GM12892 (cell line): Measurements from ENCODE around the gene SDR42E2.

Experiments
- POLR2A ChIP-seq: IDR thresholded peaks from 2 replicates; pipeline ENCODE4 v1.6.1; 2011; ENCODE audit warnings: low read depth, low read length, control low read depth
- POLR2AphosphoS5 ChIP-seq: IDR thresholded peaks from 2 replicates; pipeline ENCODE4 v1.6.1; 2011; ENCODE audit warnings: low read depth, low read length, control low read depth

- TF ChIP-seq POLR2A (no peak), POLR2AphosphoS5 (no peak)
These were observed 58.4 kb downstream of the SDR42E2 start for GRCh38 chr16:22220714-22221113.
